Measurements from ENCODE around the gene L3MBTL1.

DNA sequence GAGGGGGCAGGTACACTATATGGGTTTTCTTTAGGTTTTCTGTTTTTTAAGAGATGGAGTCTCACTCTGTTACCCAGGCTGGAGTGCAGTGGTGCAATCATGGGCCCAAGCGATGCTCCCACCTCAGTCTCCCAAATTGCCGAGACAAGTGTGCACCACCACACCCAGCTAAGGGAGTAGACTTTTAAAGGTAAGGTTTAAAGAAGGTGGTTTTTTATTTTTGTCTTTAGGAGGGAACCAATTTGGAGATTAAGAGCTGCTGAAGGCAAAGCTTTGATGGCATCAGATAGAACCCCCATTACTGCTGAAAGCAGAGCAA, 41.9 kb upstream of the L3MBTL1 start:
- TF ChIP-seq CTCF (conservative IDR thresholded peaks at IDR 0.05; ENCODE audit: low read length) (no peak), EZH2phosphoT487 (IDR thresholded peaks at IDR 0.05; ENCODE audit: borderline replicate concordance) (no peak)

All from Loucy (cell line).